ENCODE data around the gene HTR1B. TPM values are rescaled to one million over a fixed set of nuclear protein-coding genes. Genes with fewer than 3 reads are reported as not detected.

HTR1B gene
- total and polyA plus RNA-seq, 9 of the 15 experiments (the other 6 are each of a cell fraction or from before 2014, with no cell fraction given) = not detected

GRCh38 chr6:77462359-77463307, 658 bp downstream of the HTR1B start (continued):
- TF ChIP-seq TSHZ1 (CRISPR knock-in tag; IDR thresholded peaks at IDR 0.05) (no peak), ZNF280B (CRISPR knock-in tag; IDR thresholded peaks at IDR 0.05) (no peak), ZFPM2 (CRISPR knock-in tag; IDR thresholded peaks at IDR 0.05) (no peak)

GRCh38 chr6:77461796-77462195, 1.5 kb downstream of the HTR1B start:
- DNase-seq (ENCODE audit: extremely low read depth in 1 of 4, low spot score in 3 of 4) (no peak), FAIRE-seq (no peak), ATAC-seq (no peak)
- in situ Hi-C loops (cut with MboI) = loop anchor here (25.0 kb wide), 1 partner anchor 1524 kb away; no protein-coding TSS in a partner anchor
- Histone ChIP-seq H2AFZ (ENCODE audit: low read depth, low read length) (no peak overlapping the region), H3K4me1 (replicated peaks in 1 of 2; ENCODE audit: control insufficient read depth in 2 of 2, insufficient read depth in 2 of 2, low read length in 2 of 2) (no peaks in the 10 kb centered on the region), H3K9me1 (ENCODE audit: control insufficient read depth, insufficient read depth, low read length) (no peaks in the 10 kb centered on the region), H3K9ac (ENCODE audit: insufficient read depth in 1 of 2, low read depth in 2 of 2, low read length in 2 of 2) (no peak overlapping the region), H3K27me3 (ENCODE audit: control insufficient read depth in 2 of 2, insufficient read depth in 2 of 2, low read length in 2 of 2) (no peaks in the 10 kb centered on the region), H3K4me3 (no peak overlapping the region), H3K36me3 (ENCODE audit: control insufficient read depth, insufficient read depth, low read length) (no peaks in the 10 kb centered on the region), H3K9me3 (replicated peaks; ENCODE audit: control insufficient read depth, insufficient read depth, low read depth, low read length) (no peaks in the 10 kb centered on the region; the same call in 1 of the 2 replicates), H4K20me1 (replicated peaks; ENCODE audit: control insufficient read depth, insufficient read depth, low read length) (no peaks in the 10 kb centered on the region), H3K4me2 (ENCODE audit: insufficient read depth, low read length) (no peak overlapping the region), H3K79me2 (ENCODE audit: control insufficient read depth, insufficient read depth, low read length) (no peaks in the 10 kb centered on the region), H3K27ac (ENCODE audit: extremely low read depth, low read depth, low read length) (no peak overlapping the region)
- no TSS peak for BruUV-seq (replicated peaks)
- intact Hi-C loops (cut with micrococcal nuclease) = no loop called here
- ChIA-PET CTCF (ENCODE audit: low intra/inter-chr PET ratio) (no interaction called here), POLR2A (no interaction called here)
- WGBS (ENCODE audit: insufficient coverage, low coverage, missing lambda C conversion rate) = 3% methylated on average over 6 of the region's 8 CpGs
- no peak for TF ChIP-seq ZNF318 (IDR thresholded peaks at IDR 0.05; ENCODE audit: borderline replicate concordance in 1 of 2, low read depth in 1 of 2)
